Measurements from ENCODE around the gene NAA40.

- TF ChIP-seq EZH2phosphoT487 (IDR thresholded peaks at IDR 0.05; ENCODE audit: borderline replicate concordance) = no peak
- TF ChIP-seq, protein P1, sequence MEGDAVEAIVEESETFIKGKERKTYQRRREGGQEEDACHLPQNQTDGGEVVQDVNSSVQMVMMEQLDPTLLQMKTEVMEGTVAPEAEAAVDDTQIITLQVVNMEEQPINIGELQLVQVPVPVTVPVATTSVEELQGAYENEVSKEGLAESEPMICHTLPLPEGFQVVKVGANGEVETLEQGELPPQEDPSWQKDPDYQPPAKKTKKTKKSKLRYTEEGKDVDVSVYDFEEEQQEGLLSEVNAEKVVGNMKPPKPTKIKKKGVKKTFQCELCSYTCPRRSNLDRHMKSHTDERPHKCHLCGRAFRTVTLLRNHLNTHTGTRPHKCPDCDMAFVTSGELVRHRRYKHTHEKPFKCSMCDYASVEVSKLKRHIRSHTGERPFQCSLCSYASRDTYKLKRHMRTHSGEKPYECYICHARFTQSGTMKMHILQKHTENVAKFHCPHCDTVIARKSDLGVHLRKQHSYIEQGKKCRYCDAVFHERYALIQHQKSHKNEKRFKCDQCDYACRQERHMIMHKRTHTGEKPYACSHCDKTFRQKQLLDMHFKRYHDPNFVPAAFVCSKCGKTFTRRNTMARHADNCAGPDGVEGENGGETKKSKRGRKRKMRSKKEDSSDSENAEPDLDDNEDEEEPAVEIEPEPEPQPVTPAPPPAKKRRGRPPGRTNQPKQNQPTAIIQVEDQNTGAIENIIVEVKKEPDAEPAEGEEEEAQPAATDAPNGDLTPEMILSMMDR (conservative IDR thresholded peaks at IDR 0.05; ENCODE audit: low read length) = no peak
These were observed 5.3 kb upstream of the NAA40 start for GRCh38 chr11:63933459-63933858.
